GM21526 (cell line): Measurements from ENCODE around the gene SLC45A3.
"Not testable (repeated sequence)": the region's sequence is repeated elsewhere in the genome, so short reads cannot be mapped to it uniquely, and the experiment has no call there.

Experiments used
- ATAC-seq: cut with Tn5 transposase; IDR thresholded peaks from one replicate; pipeline ENCODE4 v1.9.1; 2021; ENCODE audit warnings: moderate library complexity; ENCODE audit not compliant: unreplicated experiment, low FRiP score

The SLC45A3 gene

GRCh38 chr1:205680073-205680851, at the start of gene SLC45A3:
SLC45A3 (minus strand) TSS chr1:205680509; CDS start chr1:205664656, 15,853 bp downstream.
- ATAC-seq: no peak

- ATAC-seq: no peak
Measured at GRCh38 chr1:205726619-205727125, 46.4 kb upstream of the SLC45A3 start.

- ATAC-seq: no peak
Measured at GRCh38 chr1:205725514-205725913, 45.2 kb upstream of the SLC45A3 start.

GRCh38 chr1:205720740-205721139, 40.4 kb upstream of the SLC45A3 start:
- ATAC-seq: not testable (repeated sequence)

- ATAC-seq: no peak
Measured at GRCh38 chr1:205719762-205720161, 39.5 kb upstream of the SLC45A3 start.

- no peak for ATAC-seq
Measured at GRCh38 chr1:205719015-205719414, 38.7 kb upstream of the SLC45A3 start.

GRCh38 chr1:205716371-205717132, 36.2 kb upstream of the SLC45A3 start:
- ATAC-seq: no peak

- no peak for ATAC-seq
Measured at GRCh38 chr1:205715628-205716027, 35.3 kb upstream of the SLC45A3 start.

GRCh38 chr1:205714906-205715246, 34.6 kb upstream of the SLC45A3 start:
- no peak for ATAC-seq

GRCh38 chr1:205714190-205714905, 34.0 kb upstream of the SLC45A3 start:
- no peak for ATAC-seq

- ATAC-seq: peak; percentile 62
Measured at GRCh38 chr1:205711105-205712048, 31.1 kb upstream of the SLC45A3 start.

GRCh38 chr1:205710201-205711062, 30.1 kb upstream of the SLC45A3 start:
- ATAC-seq: no peak

GRCh38 chr1:205709640-205710039, 29.3 kb upstream of the SLC45A3 start:
- ATAC-seq: no peak

- ATAC-seq: no peak
Measured at GRCh38 chr1:205709059-205709398, 28.7 kb upstream of the SLC45A3 start.

GRCh38 chr1:205706601-205707502, 26.5 kb upstream of the SLC45A3 start:
- no peak for ATAC-seq

- no peak for ATAC-seq
Measured at GRCh38 chr1:205704903-205705302, 24.6 kb upstream of the SLC45A3 start.

GRCh38 chr1:205703072-205703471, 22.8 kb upstream of the SLC45A3 start:
- no peak for ATAC-seq

GRCh38 chr1:205701891-205702290, 21.6 kb upstream of the SLC45A3 start:
- no peak for ATAC-seq
